WTC11 (cell line): ENCODE data around the gene TTC38. TPM values are rescaled to one million over a fixed set of nuclear protein-coding genes. Genes with fewer than 3 reads are reported as not detected.

ENCODE experiments used
- ATF6 ChIP-seq: sonication (generic); formaldehyde crosslinking; IDR thresholded peaks from 2 replicates; pipeline ENCODE4 v1.8.1; 2023; ENCODE audit warnings: mild to moderate bottlenecking, missing genetic modification reagents
- CDX4 ChIP-seq: fragments of 250-450 bp; sonication (Bioruptor Pico); IDR thresholded peaks from 2 replicates; pipeline ENCODE4 v1.9.0; 2021; ENCODE audit warnings: moderate library complexity, mild to moderate bottlenecking, inconsistent platforms, borderline replicate concordance
- EMX1 ChIP-seq: fragments of 250-450 bp; sonication (Bioruptor Pico); IDR thresholded peaks from 2 replicates; pipeline ENCODE4 v1.8.0; 2021; ENCODE audit warnings: mild to moderate bottlenecking
- ETV6 ChIP-seq: sonication (generic); formaldehyde crosslinking; IDR thresholded peaks from 2 replicates; pipeline ENCODE4 v1.8.1; 2022; ENCODE audit warnings: mild to moderate bottlenecking, missing genetic modification reagents
- FOXJ3 ChIP-seq: sonication (generic); formaldehyde crosslinking; IDR thresholded peaks from 2 replicates; pipeline ENCODE4 v1.9.0; 2021; ENCODE audit warnings: missing genetic modification reagents, mild to moderate bottlenecking, borderline replicate concordance
- FOXK1 ChIP-seq: sonication (generic); formaldehyde crosslinking; IDR thresholded peaks from 2 replicates; pipeline ENCODE4 v1.8.0; 2022; ENCODE audit warnings: mild to moderate bottlenecking, moderate library complexity, missing genetic modification reagents
- FOXP4 ChIP-seq: sonication (generic); formaldehyde crosslinking; IDR thresholded peaks from 2 replicates; pipeline ENCODE4 v1.8.0; 2022; ENCODE audit warnings: mild to moderate bottlenecking, missing genetic modification reagents
- IRF2 ChIP-seq: sonication (generic); formaldehyde crosslinking; IDR thresholded peaks from 2 replicates; pipeline ENCODE4 v1.8.0; 2022; ENCODE audit warnings: low read depth, missing genetic modification reagents, borderline replicate concordance
- KAT7 ChIP-seq: sonication (generic); formaldehyde crosslinking; IDR thresholded peaks from 2 replicates; pipeline ENCODE4 v1.8.1; 2023; ENCODE audit warnings: missing genetic modification reagents, mild to moderate bottlenecking, borderline replicate concordance
- MYBL2 ChIP-seq: sonication (generic); formaldehyde crosslinking; IDR thresholded peaks from 2 replicates; pipeline ENCODE4 v1.8.1; 2023; ENCODE audit warnings: mild to moderate bottlenecking, moderate library complexity, missing genetic modification reagents
- NFYB ChIP-seq: sonication (generic); formaldehyde crosslinking; conservative IDR thresholded peaks from 2 replicates; pipeline ENCODE4 v1.8.0; 2022; ENCODE audit warnings: low read depth, missing genetic modification reagents
- NR3C1 ChIP-seq: sonication (generic); formaldehyde crosslinking; conservative IDR thresholded peaks from 2 replicates; pipeline ENCODE4 v1.8.1; 2023; ENCODE audit warnings: low read depth, mild to moderate bottlenecking, missing genetic modification reagents
- OVOL2 ChIP-seq: fragments of 250-450 bp; sonication (Bioruptor Pico); IDR thresholded peaks from 2 replicates; pipeline ENCODE4 v1.9.0; 2021; ENCODE audit warnings: mild to moderate bottlenecking, borderline replicate concordance
- SMAD3 ChIP-seq: sonication (generic); formaldehyde crosslinking; IDR thresholded peaks from 2 replicates; pipeline ENCODE4 v1.8.0; 2022; ENCODE audit warnings: missing genetic modification reagents, mild to moderate bottlenecking, borderline replicate concordance
- TEAD4 ChIP-seq: sonication (generic); formaldehyde crosslinking; IDR thresholded peaks from 2 replicates; pipeline ENCODE4 v1.8.0; 2022; ENCODE audit warnings: mild to moderate bottlenecking, missing genetic modification reagents
- USF1 ChIP-seq: sonication (generic); formaldehyde crosslinking; IDR thresholded peaks from 2 replicates; pipeline ENCODE4 v1.8.0; 2022; ENCODE audit warnings: mild to moderate bottlenecking, missing genetic modification reagents
- USF2 ChIP-seq: sonication (generic); formaldehyde crosslinking; IDR thresholded peaks from 2 replicates; pipeline ENCODE4 v1.8.1; 2023; ENCODE audit warnings: mild to moderate bottlenecking, missing genetic modification reagents, moderate library complexity
- ZBTB21 ChIP-seq: sonication (generic); formaldehyde crosslinking; IDR thresholded peaks from 2 replicates; pipeline ENCODE4 v1.8.1; 2023; ENCODE audit warnings: mild to moderate bottlenecking, missing genetic modification reagents, borderline replicate concordance
- ZNF219 ChIP-seq: sonication (generic); formaldehyde crosslinking; IDR thresholded peaks from 2 replicates; pipeline ENCODE4 v1.8.0; 2023; ENCODE audit warnings: missing genetic modification reagents, mild to moderate bottlenecking, borderline replicate concordance
- ZNF232 ChIP-seq: sonication (generic); formaldehyde crosslinking; IDR thresholded peaks from 2 replicates; pipeline ENCODE4 v1.8.0; 2022; ENCODE audit warnings: mild to moderate bottlenecking, missing genetic modification reagents
- ZNF396 ChIP-seq: fragments of 250-450 bp; sonication (Bioruptor Pico); IDR thresholded peaks from 2 replicates; pipeline ENCODE4 v1.8.0; 2021; ENCODE audit warnings: mild to moderate bottlenecking, moderate library complexity, borderline replicate concordance
- total RNA-seq: library from RNA; stranded (reverse); gene quantifications from 3 replicates; pipeline ENCODE4 v1.2.3, GENCODE V29; 2021
- TF ChIP-seq, protein P1 (sequence below): sonication (generic); formaldehyde crosslinking; IDR thresholded peaks from 2 replicates; pipeline ENCODE4 v1.8.1; 2023; ENCODE audit warnings: mild to moderate bottlenecking, missing genetic modification reagents, moderate library complexity
- TF ChIP-seq, protein P2 (sequence below): fragments of 250-450 bp; sonication (Bioruptor Pico); conservative IDR thresholded peaks from 2 replicates; pipeline ENCODE4 v1.9.0; 2021; ENCODE audit warnings: mild to moderate bottlenecking
- TF ChIP-seq, protein P3 (sequence below): fragments of 250-450 bp; sonication (Bioruptor Pico); IDR thresholded peaks from 2 replicates; pipeline ENCODE4 v1.8.0; 2021; ENCODE audit warnings: mild to moderate bottlenecking
- TF ChIP-seq, protein P4 (sequence below): fragments of 250-450 bp; sonication (Bioruptor Pico); IDR thresholded peaks from 2 replicates; pipeline ENCODE4 v2.1.2; 2022; ENCODE audit warnings: mild to moderate bottlenecking, moderate library complexity

The TTC38 gene
- total RNA-seq, 1 experiment from 2014 or later: 20.7 TPM

GRCh38 chr22:46335201-46336118, 67.7 kb downstream of the TTC38 start, which contains the start of gene TRMU (continued):
- peak; percentile 38; the same call in 1 of the 2 replicates for TF ChIP-seq USF2
- TF ChIP-seq, protein P1, sequence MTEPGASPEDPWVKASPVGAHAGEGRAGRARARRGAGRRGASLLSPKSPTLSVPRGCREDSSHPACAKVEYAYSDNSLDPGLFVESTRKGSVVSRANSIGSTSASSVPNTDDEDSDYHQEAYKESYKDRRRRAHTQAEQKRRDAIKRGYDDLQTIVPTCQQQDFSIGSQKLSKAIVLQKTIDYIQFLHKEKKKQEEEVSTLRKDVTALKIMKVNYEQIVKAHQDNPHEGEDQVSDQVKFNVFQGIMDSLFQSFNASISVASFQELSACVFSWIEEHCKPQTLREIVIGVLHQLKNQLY (CRISPR knock-in tag): 0 out of 2 replicates have a peak, but pooled peaks have one; percentile 53
- no peak for TF ChIP-seq USF1 (CRISPR knock-in tag)
- TF ChIP-seq FOXJ3 (CRISPR knock-in tag): no peak
- TF ChIP-seq, protein P2, sequence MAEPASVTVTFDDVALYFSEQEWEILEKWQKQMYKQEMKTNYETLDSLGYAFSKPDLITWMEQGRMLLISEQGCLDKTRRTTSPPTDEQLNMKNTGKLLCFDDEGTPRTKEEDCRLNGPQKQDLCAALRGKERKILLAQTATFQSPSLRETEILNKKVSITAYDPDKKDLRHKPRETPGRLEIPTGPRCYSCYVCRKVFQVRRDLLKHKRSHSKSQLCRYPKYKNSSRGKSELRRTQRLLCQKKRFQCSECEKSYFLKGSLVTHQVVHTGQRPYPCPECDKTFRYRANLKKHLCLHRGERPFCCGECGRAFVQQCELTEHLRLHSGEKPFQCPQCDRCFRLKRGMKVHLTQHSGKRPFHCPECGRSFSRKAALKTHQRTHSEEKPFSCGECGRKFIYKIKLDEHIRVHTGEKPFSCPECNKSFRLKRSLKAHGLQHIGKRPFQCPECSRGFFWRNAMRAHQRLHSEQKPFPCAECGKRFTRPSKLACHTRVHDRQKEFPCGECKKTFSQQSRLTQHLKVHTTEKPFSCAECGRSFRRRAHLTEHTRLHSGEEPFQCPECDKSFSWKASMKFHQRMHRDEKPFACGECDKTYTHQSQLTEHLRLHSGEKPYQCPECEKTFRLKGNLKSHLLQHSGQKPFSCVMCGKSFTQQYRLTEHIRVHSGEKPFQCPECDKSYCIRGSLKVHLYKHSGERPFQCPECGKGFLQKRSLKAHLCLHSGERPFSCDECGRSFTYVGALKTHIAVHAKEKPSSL (CRISPR knock-in tag): no peak
- no peak for TF ChIP-seq OVOL2
- TF ChIP-seq IRF2 (CRISPR knock-in tag): no peak
- TF ChIP-seq ETV6 (CRISPR knock-in tag): peak; percentile 93
- no peak for TF ChIP-seq ZNF396
- TF ChIP-seq ZNF219 (CRISPR knock-in tag): no peak
- TF ChIP-seq SMAD3 (CRISPR knock-in tag): 0 out of 2 replicates have a peak, but pooled peaks have one; percentile 60
- peak; percentile 93 for TF ChIP-seq MYBL2
- no peak for TF ChIP-seq EMX1 (CRISPR knock-in tag)
- TF ChIP-seq, protein P3, sequence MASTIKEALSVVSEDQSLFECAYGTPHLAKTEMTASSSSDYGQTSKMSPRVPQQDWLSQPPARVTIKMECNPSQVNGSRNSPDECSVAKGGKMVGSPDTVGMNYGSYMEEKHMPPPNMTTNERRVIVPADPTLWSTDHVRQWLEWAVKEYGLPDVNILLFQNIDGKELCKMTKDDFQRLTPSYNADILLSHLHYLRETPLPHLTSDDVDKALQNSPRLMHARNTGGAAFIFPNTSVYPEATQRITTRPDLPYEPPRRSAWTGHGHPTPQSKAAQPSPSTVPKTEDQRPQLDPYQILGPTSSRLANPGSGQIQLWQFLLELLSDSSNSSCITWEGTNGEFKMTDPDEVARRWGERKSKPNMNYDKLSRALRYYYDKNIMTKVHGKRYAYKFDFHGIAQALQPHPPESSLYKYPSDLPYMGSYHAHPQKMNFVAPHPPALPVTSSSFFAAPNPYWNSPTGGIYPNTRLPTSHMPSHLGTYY: no peak
- TF ChIP-seq TEAD4 (CRISPR knock-in tag): no peak
- TF ChIP-seq ZNF232 (CRISPR knock-in tag): 0 out of 2 replicates have a peak, but pooled peaks have one; percentile 56
- no peak; the same call in 1 of the 2 replicates for TF ChIP-seq KAT7 (CRISPR knock-in tag)
- peak; percentile 81; the same call in 1 of the 2 replicates for TF ChIP-seq FOXK1 (CRISPR knock-in tag)
- TF ChIP-seq FOXP4: peak; percentile 77
- no peak for TF ChIP-seq NR3C1
- peak; percentile 66; the same call in 1 of the 2 replicates for TF ChIP-seq ZBTB21
- TF ChIP-seq NFYB (CRISPR knock-in tag): no peak
- no peak for TF ChIP-seq CDX4
- TF ChIP-seq, protein P4, sequence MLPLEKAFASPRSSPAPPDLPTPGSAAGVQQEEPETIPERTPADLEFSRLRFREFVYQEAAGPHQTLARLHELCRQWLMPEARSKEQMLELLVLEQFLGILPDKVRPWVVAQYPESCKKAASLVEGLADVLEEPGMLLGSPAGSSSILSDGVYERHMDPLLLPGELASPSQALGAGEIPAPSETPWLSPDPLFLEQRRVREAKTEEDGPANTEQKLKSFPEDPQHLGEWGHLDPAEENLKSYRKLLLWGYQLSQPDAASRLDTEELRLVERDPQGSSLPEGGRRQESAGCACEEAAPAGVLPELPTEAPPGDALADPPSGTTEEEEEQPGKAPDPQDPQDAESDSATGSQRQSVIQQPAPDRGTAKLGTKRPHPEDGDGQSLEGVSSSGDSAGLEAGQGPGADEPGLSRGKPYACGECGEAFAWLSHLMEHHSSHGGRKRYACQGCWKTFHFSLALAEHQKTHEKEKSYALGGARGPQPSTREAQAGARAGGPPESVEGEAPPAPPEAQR (CRISPR knock-in tag): no peak
- TF ChIP-seq ATF6 (CRISPR knock-in tag): no peak
